Cortex of kidney (tissue), 1 donor: Measurements from ENCODE around the gene SPACA7.

Experiments used
- DNase-seq: peaks from one replicate; lab custom pipeline; 2025; lab: John Stamatoyannopoulos, UW

SPACA7 gene

GRCh38 chr13:112466132-112467058, 90.2 kb downstream of the SPACA7 start:
- no peak for DNase-seq

- no peak for DNase-seq
Measured at GRCh38 chr13:112467236-112467635, 91.1 kb downstream of the SPACA7 start.

- DNase-seq = no peak
Measured at GRCh38 chr13:112468069-112468468, 91.9 kb downstream of the SPACA7 start.

GRCh38 chr13:112469071-112469745, 93.1 kb downstream of the SPACA7 start:
- no peak for DNase-seq

GRCh38 chr13:112473818-112474217, 97.7 kb downstream of the SPACA7 start:
- no peak for DNase-seq

- no peak for DNase-seq
Measured at GRCh38 chr13:112474869-112475268, 98.7 kb downstream of the SPACA7 start.

GRCh38 chr13:112475889-112476288, 99.7 kb downstream of the SPACA7 start:
- no peak for DNase-seq

- no peak for DNase-seq
Measured at GRCh38 chr13:112477070-112477619, 101.0 kb downstream of the SPACA7 start.

- no peak for DNase-seq
Measured at GRCh38 chr13:112479389-112479788, 103.2 kb downstream of the SPACA7 start.

- no peak for DNase-seq
Measured at GRCh38 chr13:112481458-112481857, 105.3 kb downstream of the SPACA7 start.

- DNase-seq = no peak
Measured at GRCh38 chr13:112483299-112483698, 107.1 kb downstream of the SPACA7 start.
